NOMO-1 treated with dmso at 0.1 percent for 144 hours (cell line): ENCODE results near the gene CUEDC1.
A peak's percentile ranks its signal among the peaks of the same experiment; 100 is the strongest.
"Not testable (repeated sequence)": the region's sequence is repeated elsewhere in the genome, so short reads cannot be mapped to it uniquely, and the experiment has no call there.

Experiments used
- DNase-seq: peaks from one replicate; lab custom pipeline; 2025; ENCODE audit not compliant: unreplicated experiment; lab: John Stamatoyannopoulos, UW

The CUEDC1 gene

DNA sequence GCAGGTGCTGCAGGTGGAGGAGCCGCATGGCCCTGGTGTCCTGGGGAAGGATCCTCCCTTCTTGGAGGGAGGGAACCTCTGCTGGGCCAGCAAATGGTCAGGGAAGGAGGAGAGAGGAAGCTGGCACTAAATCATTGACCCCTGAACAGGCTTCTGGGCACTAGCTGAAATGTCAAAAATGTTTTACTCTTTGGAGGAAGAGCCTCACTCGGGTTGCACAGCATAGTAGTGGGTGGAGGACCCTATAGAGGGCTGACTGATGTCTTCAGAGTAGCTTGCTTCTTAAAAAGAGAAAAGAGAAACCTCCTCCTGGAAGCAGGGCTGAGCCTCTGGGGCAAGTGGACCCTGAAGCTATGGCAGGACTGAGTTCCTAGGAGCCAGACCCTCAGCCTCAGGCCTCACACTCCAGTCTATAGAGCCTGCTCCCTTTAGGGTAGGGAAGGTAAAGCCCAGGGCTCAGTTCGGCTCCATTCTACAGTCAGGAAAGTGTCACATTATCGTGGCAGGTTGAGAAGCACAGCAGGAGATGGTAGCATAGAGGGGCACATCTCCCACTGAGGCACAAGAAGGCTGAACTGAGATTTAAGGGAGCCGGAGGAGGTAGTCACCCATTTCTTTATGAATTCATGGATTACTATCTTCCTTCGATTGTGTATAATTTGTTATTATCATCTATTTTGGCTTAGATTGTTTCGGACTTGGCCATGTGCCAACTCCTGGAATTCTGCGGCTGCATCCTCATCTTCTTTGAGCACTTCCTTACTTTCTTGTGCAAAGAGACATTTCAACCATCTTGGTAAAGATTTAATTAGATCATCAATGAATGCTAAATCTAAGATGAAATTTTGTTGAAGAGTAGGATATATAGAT is 7.3 kb upstream of the CUEDC1 start:
- no peak for DNase-seq

GRCh38 chr17:57959929-57960328 is 4.7 kb upstream of the CUEDC1 start:
- DNase-seq, result no peak

DNA sequence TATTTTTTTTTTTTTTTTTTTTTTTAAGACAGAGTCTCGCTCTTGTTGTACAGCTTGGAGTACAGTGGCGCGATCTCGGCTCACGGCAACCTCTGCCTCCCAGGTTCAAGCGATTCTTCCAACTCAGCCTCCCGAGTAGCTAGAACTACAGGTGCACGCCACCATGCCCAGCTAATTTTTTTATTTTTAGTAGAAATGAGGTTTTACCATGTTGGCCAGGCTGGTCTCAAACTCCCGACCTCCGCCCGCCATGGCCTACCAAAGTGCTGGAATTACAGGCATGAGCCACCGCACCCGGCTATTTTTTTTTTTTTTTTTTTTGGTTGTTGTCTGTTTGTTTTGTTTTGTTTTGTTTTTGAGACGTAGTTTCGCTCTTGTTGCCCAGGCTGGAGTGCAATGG is 3.2 kb upstream of the CUEDC1 start:
- not testable (repeated sequence) for DNase-seq

- no peak for DNase-seq
Measured at GRCh38 chr17:57957886-57958285, 2.7 kb upstream of the CUEDC1 start.

GRCh38 chr17:57957120-57957850 is 2.1 kb upstream of the CUEDC1 start:
- no peak for DNase-seq

GRCh38 chr17:57956291-57957119 is 1.3 kb upstream of the CUEDC1 start:
- DNase-seq, result no peak

GRCh38 chr17:57954397-57955182 is 622 bp downstream of the CUEDC1 start:
- no peak for DNase-seq

- DNase-seq, result no peak
Measured at GRCh38 chr17:57953705-57954396, 1.4 kb downstream of the CUEDC1 start.

DNA sequence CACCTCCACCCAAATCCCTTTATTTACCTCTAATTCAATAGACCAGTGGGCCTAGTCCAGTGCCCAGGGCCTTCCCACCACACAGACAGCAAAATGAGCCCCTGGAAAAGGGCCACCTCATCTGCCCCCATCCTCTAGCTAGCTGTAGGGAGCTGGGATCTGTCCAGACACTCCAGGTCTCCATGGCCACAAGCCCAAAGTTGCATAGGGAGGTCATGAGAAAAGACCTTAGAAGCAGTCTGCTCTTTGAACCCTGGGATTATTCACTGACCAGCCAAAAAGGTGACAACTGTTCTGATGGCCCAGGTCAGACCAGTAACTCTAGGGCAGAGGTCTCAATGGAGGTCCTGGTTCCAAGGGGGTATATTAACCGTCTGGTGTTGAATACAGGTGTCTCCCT is 2.0 kb downstream of the CUEDC1 start:
- no peak for DNase-seq

DNA sequence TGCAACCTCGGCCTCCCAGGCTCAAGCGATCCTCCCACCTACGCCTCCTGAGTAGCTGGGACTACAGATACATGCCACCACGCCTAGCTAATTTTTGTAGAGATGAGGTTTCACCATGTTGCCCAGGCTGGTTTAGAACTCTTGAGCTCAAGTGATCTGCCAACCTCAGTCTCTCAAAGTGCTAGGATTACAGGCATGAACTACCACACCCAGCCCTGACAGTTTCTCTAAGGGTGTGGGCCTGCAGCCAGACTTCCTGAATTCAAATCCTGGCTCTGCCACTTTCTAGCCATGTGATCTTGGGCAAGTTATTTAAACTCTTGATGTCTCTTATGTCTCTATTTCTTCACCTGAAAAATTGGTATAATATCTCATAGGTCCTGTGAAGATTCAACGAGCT is 5.6 kb downstream of the CUEDC1 start:
- DNase-seq, result no peak

- DNase-seq, result no peak
Measured at GRCh38 chr17:57948555-57949420, 6.4 kb downstream of the CUEDC1 start.

DNA sequence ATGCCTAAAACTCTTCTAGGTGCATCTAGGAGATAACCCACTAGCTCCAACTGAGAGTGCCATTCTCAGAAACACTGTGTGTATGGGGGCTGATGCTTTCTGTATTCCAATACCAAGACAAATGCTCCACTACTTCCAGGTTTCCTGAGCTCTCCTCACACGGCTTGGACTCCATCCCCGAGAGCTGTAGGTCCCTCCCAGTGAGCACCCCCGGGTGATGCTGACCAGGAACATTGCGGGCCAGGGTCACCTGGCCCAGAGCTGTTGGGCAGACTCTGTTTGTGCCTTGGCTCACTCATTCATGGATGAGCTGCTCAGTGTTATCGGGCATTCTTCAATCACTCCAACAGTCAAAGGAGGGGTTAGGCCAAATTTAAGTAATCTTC is 7.0 kb downstream of the CUEDC1 start:
- no peak for DNase-seq

DNA sequence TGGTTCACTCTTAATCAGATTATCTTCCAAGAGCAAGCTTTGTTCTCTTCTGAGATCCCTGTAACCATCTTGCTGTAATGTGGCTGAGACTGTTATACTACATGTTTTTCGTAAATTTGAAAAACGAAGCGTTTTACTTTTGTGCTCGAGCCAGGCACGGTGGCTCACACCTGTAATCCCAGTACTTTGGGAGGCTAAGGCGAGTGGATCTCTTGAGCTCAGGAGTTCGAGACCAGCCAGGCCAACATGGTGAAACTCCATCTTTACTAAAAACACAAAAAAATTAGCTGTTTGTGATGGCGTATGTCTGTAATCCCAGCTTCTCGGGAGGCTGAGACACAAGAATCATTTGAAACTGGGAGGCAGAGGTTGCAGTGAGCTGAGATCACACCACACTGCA is 7.8 kb downstream of the CUEDC1 start:
- DNase-seq, result no peak

DNA sequence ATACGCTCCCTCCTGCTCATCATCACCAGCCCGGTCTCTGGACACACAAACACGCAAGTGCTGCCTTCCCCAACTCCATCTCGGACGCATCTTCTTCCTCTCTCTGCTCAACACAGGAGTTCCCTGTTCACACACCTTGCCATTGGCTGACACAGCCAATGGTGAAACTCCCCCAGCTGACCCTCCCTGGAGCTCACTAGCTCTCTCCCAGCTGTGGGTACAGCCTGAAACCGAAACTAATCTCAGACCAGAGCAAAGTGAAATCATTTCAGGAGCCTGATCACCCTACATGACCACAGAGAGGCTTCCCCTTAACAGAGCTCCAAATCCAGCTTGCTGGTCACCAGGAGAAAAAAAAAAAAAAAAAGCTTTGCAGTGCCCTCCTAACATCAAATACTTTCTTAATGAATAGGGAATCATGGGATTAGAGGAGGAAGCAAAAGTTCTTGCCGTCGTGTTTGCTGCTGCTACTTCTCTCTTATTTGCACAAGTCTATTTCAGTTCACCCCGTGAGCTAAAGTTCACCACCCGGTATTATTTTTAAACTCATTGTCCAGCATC is 8.3 kb downstream of the CUEDC1 start:
- peak; percentile 86 for DNase-seq

DNA sequence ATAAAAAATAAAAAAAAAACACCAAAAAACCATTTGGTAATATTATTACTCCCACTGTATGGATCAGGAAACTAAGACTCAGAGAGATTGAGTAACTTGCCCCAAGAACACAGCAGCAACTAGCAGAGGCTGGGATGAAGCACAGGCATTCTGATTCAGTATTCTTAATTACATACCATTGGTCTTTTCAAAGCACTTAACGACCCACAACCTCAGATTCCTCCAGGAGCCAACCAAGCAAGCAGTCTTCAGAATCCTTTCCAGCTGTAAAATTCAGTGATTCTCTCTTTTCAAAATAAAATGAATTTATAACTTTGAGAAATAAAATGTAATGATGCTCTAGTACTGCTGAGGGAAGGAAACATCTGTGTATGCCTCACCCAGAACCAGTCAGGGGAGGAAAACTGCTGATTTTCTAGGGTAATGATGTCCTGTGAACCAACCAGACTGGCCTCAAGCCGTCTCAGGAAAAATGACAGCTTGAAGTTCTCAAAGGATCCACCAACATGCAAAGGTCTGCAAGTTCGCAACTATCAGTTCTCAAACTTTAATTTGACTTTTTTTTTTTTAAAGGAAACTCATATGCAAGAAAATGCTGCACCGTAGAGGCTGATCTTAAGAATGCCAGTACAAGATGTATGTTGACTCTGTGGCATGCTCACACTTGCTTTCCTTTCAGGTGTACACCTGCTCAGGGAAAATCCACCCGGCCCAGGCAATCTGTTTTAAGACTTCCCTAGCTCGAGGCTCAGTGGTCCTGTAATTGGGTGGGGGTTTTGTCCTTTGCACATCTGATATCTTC is 9.0 kb downstream of the CUEDC1 start:
- no peak for DNase-seq

DNA sequence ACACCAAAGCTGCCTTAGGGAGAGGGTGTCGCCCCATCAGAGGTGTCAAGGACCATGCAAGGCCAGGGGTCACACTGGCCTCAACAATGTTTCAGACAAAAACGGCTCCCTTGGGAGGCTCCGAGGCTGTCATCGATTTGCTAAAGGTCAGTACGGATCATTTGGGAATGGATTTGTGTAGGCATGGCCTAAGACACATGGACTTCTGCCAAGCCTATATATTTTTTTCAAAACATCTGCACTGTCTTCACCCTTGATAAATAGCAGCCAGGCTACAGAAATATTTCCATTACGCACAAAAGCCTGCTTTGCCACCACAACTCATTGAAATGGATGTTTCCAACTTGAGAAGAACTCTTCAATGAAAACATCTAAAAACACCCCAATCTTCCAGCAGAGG is 10.3 kb downstream of the CUEDC1 start:
- DNase-seq, result no peak

DNA sequence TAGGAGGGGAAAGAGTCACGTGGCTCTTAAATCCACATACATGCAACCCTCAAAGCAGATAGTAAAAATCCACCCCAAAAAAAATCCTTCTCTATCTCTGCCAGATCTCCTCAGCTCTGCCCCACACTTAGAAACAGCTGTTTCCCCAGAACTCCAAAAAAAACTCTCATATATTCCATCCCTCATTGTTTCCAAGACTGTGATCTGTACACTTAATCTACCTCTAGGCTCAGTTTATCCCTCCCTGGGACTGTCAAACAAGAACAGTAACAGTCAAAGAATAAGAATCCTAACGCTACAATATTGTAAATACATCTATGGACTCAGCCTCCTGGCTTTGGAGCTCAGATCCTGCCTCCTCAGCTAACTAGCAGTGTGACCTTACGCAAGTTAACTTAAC is 11.6 kb downstream of the CUEDC1 start:
- DNase-seq, result no peak

DNA sequence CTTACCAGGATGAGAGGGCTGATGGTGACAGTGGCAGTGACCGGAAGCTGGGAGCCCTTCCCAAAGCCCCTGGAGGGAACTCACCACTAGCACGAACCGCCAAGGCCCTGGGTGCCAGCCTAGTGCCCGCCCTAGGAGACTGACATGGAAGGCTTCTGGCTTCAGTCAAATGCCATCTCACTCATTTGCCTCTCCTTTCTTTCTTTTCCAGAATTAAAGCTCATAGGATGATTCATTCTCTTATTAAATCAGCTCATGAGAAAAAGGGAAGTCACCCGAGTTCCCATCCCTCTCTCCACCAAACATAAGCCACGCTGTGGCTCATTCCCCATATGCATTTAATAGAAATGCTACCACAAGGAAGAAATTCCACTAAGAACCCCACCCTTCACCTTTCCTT is 12.1 kb downstream of the CUEDC1 start:
- DNase-seq, result peak; percentile 25
